Stimulated activated naive B cell treated with anti-CD40 and anti-IgM and Interleukin-4, amounts not matched to agents 10 μg/mL and 1 μg/mL and 100 μg/mL, for 72 hours (primary cell): Measurements from ENCODE around the gene SLC25A10.

Source experiments
- ATAC-seq, 2 donors: fragments of 150-1000 bp; cut with Tn5 transposase; replicated peaks; 2 replicates each; pipeline ENCODE4 v1.10.0; 2021; ENCODE audit warnings: moderate library complexity in 1 of 2
- DNase-seq: peaks from one replicate; pipeline ENCODE4 v3.0.0; 2021
- H3K27ac Mint-ChIP-seq: one replicate; pipeline ENCODE4 v1.8.0; 2022; ENCODE audit warnings: mild to moderate bottlenecking, mixed read lengths
- H3K27me3 Mint-ChIP-seq, 2 donors: one replicate each; pipeline ENCODE4 v1.8.0; 2022; ENCODE audit warnings: mixed read lengths in 2 of 2
- H3K36me3 Mint-ChIP-seq, 2 donors: one replicate each; pipeline ENCODE4 v1.8.0; 2022; ENCODE audit warnings: mixed read lengths in 2 of 2, mild to moderate bottlenecking in 1 of 2
- H3K4me1 Mint-ChIP-seq, 2 donors: one replicate each; pipeline ENCODE4 v1.8.0; 2022; ENCODE audit warnings: mixed read lengths in 2 of 2, mild to moderate bottlenecking in 1 of 2
- H3K4me3 Mint-ChIP-seq, 2 donors: one replicate each; pipeline ENCODE4 v1.8.0; 2022; ENCODE audit warnings: mild to moderate bottlenecking in 2 of 2, mixed read lengths in 2 of 2, moderate library complexity in 1 of 2
- H3K9me3 Mint-ChIP-seq, 2 donors: one replicate each; pipeline ENCODE4 v1.8.0; 2022; ENCODE audit warnings: mixed read lengths in 2 of 2, mild to moderate bottlenecking in 1 of 2

Gene SLC25A10

DNA sequence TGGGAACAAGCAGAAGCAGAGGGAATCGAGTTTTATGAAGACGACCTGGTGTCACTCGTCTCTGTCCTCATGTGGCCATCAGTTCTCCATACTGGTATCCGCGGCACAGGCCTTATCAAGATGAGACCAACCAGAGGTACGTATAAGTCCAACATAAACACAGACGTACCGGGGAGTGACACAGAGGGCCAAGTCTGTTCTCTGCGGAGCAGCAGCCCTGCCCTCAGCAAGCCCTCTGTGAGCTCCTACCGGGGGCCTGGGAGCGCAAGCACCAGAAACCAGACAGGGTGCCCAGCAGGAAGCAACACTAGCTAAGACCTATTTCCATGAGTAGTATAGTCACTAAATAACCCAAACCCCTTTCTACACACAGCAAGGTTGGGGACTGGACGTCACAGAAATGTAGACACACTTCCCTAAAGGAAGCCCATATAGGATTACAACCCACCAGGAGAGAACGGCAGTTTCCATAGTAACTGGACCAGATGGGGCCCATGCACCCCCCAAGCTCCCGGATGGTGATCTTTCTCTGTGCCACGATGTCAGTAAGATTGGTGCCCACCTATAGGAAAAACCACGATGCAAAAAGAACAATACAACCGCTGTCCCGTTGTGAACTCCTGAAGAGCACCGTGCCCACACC, 29.4 kb upstream of the SLC25A10 start:
- Mint-ChIP-seq H3K27ac (peak overlapping the region; percentile 90), H3K4me1 (peaks cover 29 to 40% of the 10 kb centered on the region in 2 donors), H3K9me3 (no peaks in the 10 kb centered on the region), H3K4me3 (peak overlapping the region; percentile 84 to 85), H3K27me3 (no peaks in the 10 kb centered on the region), H3K36me3 (peaks cover 25 to 38% of the 10 kb centered on the region in 2 donors)
- DNase-seq (no peak), ATAC-seq (no peak)

DNA sequence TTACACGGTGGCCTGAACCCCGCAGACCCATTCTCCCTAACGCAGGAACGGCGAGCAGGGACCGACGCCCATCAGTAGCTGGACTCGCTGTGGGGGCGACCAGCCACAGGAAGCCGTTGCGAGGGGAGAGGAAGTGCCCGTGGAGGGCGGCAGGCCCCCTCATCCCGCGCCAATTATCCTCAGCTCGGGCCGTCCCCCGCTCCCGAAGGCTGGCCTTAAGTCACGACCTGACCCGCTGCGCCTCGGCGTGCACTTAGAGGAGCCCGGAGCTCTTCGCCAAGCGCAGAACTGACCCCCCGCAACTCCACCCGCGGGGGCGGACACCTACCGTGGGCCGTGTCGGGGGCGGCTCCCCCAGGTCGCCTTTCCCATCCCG, 28.9 kb upstream of the SLC25A10 start:
- DNase-seq (no peak), ATAC-seq (peak; percentile 16 to 19)
- H3K36me3 Mint-ChIP-seq = peaks cover 26 to 39% of the 10 kb centered on the region in 2 donors
- peaks cover 29 to 41% of the 10 kb centered on the region in 2 donors for H3K4me1 Mint-ChIP-seq
- H3K9me3 Mint-ChIP-seq = no peaks in the 10 kb centered on the region
- H3K27ac Mint-ChIP-seq = peak overlapping the region; percentile 90
- H3K27me3 Mint-ChIP-seq = no peaks in the 10 kb centered on the region
- H3K4me3 Mint-ChIP-seq = peak overlapping the region; percentile 84 to 85

DNA sequence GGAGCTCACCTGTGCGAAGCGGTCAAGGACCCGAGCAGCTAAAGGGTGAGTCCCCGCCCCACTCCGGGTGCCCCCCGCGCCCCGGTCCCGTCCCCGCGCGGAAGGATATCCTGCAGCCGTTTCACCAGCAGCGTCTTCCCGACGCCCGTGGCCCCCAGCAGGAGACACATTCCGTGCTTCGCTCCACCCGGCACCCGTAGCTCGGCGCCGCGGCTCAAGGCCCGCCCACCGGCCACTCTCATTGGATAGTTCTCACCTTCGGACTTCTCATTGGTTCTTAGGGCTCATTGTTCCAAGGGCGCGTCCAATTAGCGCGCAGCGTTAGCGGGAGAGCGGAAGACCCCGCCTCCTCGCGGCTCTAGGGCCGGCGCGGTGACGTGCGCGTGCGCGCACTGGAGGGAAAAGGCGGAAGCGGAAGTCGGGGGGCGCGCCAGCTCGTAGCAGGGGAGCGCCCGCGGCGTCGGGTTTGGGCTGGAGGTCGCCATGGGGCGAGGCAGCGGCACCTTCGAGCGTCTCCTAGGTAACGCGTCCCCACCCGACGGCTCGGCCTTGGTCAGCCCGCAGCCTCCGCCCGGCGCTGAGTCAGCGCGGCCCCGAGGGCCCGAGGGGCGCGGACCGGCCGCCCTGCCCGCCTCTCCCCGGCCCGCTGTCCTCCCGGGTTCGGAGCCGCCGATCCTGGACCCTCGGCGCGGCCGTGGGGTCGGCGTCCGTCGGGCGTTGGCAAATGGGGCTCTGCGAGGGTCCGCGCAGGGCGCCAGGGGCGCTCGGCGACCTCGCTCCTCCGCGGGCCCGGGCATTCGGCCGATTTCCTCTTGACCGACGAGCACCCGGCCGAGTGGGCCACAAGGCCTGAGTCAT, 28.3 kb upstream of the SLC25A10 start, which contains the start of the genes ARL16 and HGS:
TSS of gene ARL16 (minus strand) at position 214 of the 858 bp plus-strand sequence. CDS start at position 170, 44 bp downstream.
TSS of gene HGS (plus strand) at position 428 of the 858 bp plus-strand sequence. CDS start at position 484, 56 bp downstream.
- ATAC-seq (peak; percentile 96 to 97), DNase-seq (peak; percentile 98)
- Mint-ChIP-seq H3K27ac (peak within 1 kb of the TSS; percentile 92), H3K27me3 (no peaks in the 10 kb centered on the region), H3K36me3 (peaks cover 28 to 43% of the 10 kb centered on the region in 2 donors), H3K9me3 (no peaks in the 10 kb centered on the region), H3K4me3 (peak within 1 kb of the TSS; percentile 84 to 85), H3K4me1 (peaks cover 32 to 44% of the 10 kb centered on the region in 2 donors)

DNA sequence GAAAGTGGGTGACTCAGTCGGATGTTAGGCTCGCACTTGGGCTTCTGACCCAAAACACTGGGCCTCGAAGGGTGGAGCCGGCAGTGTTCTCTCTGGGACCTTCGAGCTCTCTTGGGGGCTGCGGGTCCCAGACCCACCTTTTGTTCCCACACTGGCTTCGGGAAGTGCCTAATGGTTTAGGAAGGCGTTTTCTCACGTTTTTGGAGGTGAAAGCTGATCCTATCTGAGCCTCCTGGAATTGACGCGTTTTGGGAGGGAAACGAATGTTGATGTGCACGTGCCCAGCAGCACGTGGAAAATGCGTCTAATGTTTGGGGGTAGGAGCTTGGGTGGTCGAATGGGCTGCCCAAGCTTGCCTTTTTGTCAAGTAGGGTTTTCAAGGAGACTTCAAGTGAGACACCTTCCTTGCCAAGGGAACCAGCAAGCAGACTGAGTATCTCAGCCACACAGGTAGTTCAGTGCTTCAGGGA, 27.6 kb upstream of the SLC25A10 start:
- Mint-ChIP-seq H3K4me1 (peaks cover 30 to 51% of the 10 kb centered on the region in 2 donors), H3K9me3 (no peaks in the 10 kb centered on the region), H3K27ac (peak overlapping the region; percentile 92), H3K36me3 (peaks cover 34 to 46% of the 10 kb centered on the region in 2 donors), H3K4me3 (peak overlapping the region; percentile 84 to 85), H3K27me3 (no peaks in the 10 kb centered on the region)
- ATAC-seq = no peak
- no peak for DNase-seq

DNA sequence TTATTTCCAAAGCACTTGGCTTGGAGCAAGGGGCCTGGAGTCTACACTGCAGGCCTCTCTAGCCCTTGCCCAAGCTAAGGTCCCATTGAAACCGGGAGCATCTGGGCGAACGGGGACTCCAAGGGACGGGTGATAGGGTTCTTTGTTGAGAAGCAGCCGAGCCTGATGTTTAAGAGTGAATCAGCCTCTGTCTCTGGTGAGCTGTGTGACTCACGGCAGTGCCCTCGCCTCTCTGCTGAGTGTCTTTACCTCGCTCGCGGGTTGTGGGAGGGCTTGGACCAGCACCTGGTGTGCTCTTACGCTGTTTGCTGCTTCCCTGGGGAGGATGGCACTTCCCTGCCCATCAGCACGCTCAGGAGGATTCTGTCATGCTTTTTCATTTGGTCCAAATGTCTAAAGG, 27.0 kb upstream of the SLC25A10 start:
- Mint-ChIP-seq H3K27ac (peak overlapping the region; percentile 92), H3K4me3 (peak overlapping the region; percentile 84 to 85), H3K4me1 (peaks cover 30 to 57% of the 10 kb centered on the region in 2 donors), H3K27me3 (no peaks in the 10 kb centered on the region), H3K36me3 (peaks cover 41 to 49% of the 10 kb centered on the region in 2 donors), H3K9me3 (no peaks in the 10 kb centered on the region)
- DNase-seq = no peak
- no peak for ATAC-seq

DNA sequence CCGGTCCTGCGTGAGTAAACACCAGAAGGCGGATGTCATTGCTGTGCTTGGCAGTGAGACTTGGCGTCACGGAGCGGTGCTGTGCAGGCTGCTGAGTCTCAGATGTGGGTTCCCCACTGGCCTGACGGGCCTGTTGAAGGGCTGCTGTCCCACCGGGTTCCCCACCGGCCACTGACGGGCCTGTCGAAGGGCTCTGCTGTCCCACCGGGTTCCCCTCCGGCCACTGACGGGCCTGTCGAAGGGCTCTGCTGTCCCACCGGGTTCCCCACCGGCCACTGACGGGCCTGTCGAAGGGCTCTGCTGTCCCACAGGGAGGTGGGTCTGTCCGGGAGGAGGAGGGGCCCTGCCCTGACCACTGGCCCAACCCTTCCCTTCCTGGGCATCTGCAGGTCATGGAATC, 25.5 kb upstream of the SLC25A10 start:
- Mint-ChIP-seq H3K4me3 (no peak overlapping the region), H3K9me3 (no peaks in the 10 kb centered on the region), H3K27me3 (no peaks in the 10 kb centered on the region), H3K27ac (peak overlapping the region; percentile 71), H3K36me3 (peaks cover 44 to 55% of the 10 kb centered on the region in 2 donors), H3K4me1 (peaks cover 29 to 64% of the 10 kb centered on the region in 2 donors)
- ATAC-seq (no peak), DNase-seq (no peak)

DNA sequence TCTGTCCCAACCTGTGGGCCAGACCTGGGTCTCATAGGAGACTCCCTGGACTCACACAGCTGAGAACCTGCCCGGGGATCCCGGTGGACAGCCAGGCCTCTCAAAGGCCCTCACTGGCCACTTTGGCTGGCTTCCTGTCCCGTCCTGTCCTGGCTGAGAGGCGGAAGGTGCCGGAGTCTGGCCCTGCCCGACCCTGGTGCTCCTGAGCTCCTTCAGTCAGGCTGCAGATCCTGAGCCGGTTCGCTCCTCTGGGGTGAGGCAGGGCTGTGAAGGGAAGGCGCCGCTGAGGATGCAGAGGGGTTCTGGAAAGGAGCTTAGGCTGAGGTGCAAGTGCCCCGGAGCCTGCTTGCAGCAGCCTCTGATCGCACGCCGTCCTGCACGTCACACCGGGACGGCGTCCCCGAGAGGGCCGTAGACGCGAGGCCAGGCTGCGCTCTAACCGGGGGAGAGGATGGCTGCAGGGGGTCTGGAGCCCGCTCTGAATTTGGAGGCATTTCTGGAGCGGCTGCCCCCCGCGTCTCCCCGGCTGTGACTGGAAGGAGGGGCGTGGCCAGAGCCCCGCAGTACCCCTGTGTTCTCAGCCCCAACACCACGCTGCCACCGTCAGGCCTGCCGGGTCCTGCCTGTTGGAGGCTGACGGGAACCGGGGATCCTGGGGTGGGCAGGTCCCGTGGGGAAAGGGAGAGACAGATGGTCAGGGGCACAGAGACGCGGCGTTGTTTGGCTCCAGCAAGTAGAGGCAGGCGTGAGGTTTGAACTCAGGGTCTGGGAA, 24.1 kb upstream of the SLC25A10 start:
- no peak overlapping the region for H3K4me3 Mint-ChIP-seq
- peaks cover 24 to 53% of the 10 kb centered on the region in 2 donors for H3K4me1 Mint-ChIP-seq
- peaks cover 41 to 62% of the 10 kb centered on the region in 2 donors for H3K36me3 Mint-ChIP-seq
- no peaks in the 10 kb centered on the region for H3K9me3 Mint-ChIP-seq
- ATAC-seq (no peak), DNase-seq (no peak)
- H3K27me3 Mint-ChIP-seq = no peaks in the 10 kb centered on the region
- no peak overlapping the region for H3K27ac Mint-ChIP-seq

DNA sequence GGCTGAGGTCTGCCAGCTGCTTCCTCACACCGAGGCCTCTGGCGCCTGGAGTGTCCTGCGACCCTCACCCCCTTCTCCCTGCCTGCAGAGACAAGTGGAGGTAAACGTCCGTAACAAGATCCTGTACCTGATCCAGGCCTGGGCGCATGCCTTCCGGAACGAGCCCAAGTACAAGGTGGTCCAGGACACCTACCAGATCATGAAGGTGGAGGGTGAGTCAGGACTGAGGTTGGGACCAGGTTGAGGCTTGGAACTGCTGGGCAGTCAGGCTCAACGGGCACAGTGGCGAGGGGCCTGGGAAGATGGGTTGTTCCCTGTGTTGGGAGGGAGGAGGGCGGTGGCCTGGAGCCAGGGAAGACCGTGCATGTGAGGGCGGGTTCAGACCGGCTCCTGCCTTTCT, 23.5 kb upstream of the SLC25A10 start:
- ATAC-seq = no peak
- Mint-ChIP-seq H3K27ac (no peak overlapping the region), H3K4me1 (peaks cover 23 to 51% of the 10 kb centered on the region in 2 donors)

DNA sequence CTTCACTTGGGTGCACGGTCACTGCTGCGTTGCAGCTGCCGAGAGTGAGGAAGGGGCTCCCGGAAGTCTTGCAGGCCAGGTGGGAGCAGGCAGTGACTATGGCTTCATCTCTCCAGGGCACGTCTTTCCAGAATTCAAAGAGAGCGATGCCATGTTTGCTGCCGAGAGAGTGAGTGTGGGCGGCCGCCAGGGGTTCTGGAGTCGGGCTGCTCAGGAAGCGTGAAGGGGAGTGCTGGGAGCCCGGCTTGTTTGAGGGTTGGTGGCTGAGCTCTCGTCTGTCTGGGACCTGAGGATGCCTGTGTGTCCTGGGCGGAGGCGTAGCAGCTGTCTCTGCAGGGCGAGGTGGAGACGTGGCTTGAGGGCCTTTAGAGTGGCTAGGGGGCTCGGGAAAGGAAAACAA, 22.0 kb upstream of the SLC25A10 start:
- Mint-ChIP-seq H3K4me3 (no peak overlapping the region), H3K9me3 (no peaks in the 10 kb centered on the region), H3K4me1 (peaks cover 18 to 43% of the 10 kb centered on the region in 2 donors), H3K27ac (no peak overlapping the region), H3K36me3 (peaks cover 41 to 56% of the 10 kb centered on the region in 2 donors), H3K27me3 (no peaks in the 10 kb centered on the region)
- ATAC-seq (no peak), DNase-seq (no peak)

More for the DNA sequence above, 23.5 kb upstream of the SLC25A10 start:
- Mint-ChIP-seq H3K4me3 (no peak overlapping the region), H3K9me3 (no peaks in the 10 kb centered on the region), H3K27me3 (no peaks in the 10 kb centered on the region), H3K36me3 (peaks cover 41 to 62% of the 10 kb centered on the region in 2 donors)
- DNase-seq = no peak

DNA sequence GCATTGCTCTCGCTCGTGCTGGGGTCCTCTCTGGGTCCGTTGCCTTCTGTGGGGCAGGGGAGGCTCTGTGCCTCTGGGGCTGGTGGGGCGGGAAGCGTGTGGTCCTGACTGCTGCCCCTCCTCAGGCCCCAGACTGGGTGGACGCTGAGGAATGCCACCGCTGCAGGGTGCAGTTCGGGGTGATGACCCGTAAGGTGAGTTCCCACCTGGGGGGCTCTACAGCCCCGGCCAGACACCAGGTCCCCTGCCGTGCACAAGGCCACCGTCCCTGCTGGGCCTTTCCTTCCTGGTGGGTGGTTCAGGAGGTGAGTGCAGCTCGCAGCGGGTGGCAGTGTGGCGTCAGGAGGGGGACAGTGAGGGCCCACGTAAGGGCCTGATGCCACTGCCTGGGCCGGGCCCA, 21.5 kb upstream of the SLC25A10 start:
- ATAC-seq (no peak), DNase-seq (no peak)
- no peak overlapping the region for H3K27ac Mint-ChIP-seq
- no peak overlapping the region for H3K4me3 Mint-ChIP-seq
- H3K9me3 Mint-ChIP-seq = no peaks in the 10 kb centered on the region
- peaks cover 37 to 52% of the 10 kb centered on the region in 2 donors for H3K36me3 Mint-ChIP-seq
- H3K27me3 Mint-ChIP-seq = no peaks in the 10 kb centered on the region
- peaks cover 14 to 38% of the 10 kb centered on the region in 2 donors for H3K4me1 Mint-ChIP-seq

DNA sequence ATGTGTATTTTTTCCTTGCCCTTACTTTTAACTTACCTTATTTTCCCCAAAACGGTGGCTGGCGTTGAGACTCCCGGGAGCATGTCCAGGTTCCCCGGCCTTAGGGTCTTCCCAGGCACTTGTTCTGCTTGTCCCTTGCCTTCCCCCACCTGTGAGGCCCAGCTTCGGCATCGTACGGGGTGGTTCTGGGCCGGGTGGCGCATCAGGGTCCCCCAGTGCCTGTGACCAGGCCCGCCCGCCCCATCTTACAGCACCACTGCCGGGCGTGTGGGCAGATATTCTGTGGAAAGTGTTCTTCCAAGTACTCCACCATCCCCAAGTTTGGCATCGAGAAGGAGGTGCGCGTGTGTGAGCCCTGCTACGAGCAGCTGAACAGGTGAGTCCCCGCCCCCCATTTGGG, 20.9 kb upstream of the SLC25A10 start:
- Mint-ChIP-seq H3K36me3 (peaks cover 34 to 51% of the 10 kb centered on the region in 2 donors), H3K27me3 (no peaks in the 10 kb centered on the region), H3K4me3 (no peak overlapping the region), H3K4me1 (peaks cover 13 to 34% of the 10 kb centered on the region in 2 donors), H3K27ac (no peak overlapping the region), H3K9me3 (no peaks in the 10 kb centered on the region)
- DNase-seq (no peak), ATAC-seq (no peak)

DNA sequence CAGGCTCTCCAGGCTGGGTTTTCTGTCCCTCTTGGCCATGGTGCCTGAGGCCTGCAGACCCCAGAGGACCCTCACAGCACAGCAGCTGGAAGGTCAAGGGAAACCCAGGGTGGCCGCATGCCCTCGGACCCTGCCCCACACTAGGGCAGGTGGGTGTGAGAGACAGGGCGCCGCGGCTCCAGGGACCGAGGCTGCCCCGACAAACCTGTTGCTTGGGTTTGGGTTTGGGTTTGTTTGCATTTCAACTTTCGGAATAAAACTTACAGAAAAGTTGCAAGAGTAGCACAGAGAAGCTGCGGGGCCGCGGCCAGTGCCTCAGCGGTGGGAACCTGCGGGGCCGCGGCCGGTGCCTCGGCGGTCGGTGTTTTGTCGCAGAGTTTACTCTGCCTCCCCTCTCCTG, 20.5 kb upstream of the SLC25A10 start:
- H3K4me3 Mint-ChIP-seq = no peak overlapping the region

DNA sequence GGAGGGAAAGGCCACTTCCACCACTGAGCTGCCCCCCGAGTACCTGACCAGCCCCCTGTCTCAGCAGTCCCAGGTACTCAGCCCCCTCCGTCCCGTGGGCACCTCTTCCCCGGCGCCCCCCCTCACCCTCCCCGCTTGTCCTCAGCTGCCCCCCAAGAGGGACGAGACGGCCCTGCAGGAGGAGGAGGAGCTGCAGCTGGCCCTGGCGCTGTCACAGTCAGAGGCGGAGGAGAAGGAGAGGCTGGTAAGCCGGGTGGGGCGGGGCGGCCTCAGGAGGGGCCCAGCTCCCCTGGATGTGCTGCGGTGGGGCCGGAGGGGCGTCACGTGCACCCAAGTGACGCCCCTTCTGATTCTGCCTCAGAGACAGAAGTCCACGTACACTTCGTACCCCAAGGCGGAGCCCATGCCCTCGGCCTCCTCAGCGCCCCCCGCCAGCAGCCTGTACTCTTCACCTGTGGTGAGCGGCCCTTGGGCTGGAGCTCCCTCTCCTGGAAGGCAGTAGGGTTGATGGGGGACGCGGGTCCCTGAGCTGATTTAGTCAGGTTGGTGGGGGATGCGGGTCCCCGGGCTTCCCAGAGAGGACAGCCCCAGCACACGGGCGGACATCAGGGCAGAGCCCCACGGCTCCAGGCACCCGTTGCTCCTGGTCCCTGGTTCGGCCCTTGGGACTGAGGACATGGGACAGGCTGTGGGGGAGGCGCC, 18.4 kb upstream of the SLC25A10 start:
- Mint-ChIP-seq H3K4me3 (no peak overlapping the region), H3K27ac (no peak overlapping the region), H3K9me3 (no peaks in the 10 kb centered on the region), H3K36me3 (peaks cover 39 to 48% of the 10 kb centered on the region in 2 donors), H3K4me1 (peaks cover 4 to 32% of the 10 kb centered on the region in 2 donors), H3K27me3 (no peaks in the 10 kb centered on the region)
- ATAC-seq (no peak), DNase-seq (no peak)

More for the DNA sequence above, 20.5 kb upstream of the SLC25A10 start:
- H3K27ac Mint-ChIP-seq = no peak overlapping the region
- H3K4me1 Mint-ChIP-seq = peaks cover 11 to 31% of the 10 kb centered on the region in 2 donors
- DNase-seq (no peak), ATAC-seq (no peak)
- H3K36me3 Mint-ChIP-seq = peaks cover 32 to 48% of the 10 kb centered on the region in 2 donors
- H3K9me3 Mint-ChIP-seq = no peaks in the 10 kb centered on the region
- no peaks in the 10 kb centered on the region for H3K27me3 Mint-ChIP-seq
